Prostate gland (tissue), 2 donors: ENCODE measurements around the gene CDH8. TPM values are rescaled to one million over a fixed set of nuclear protein-coding genes. Genes with fewer than 3 reads are reported as not detected.
"Not testable (repeated sequence)": the region's sequence is repeated elsewhere in the genome, so short reads cannot be mapped to it uniquely, and the experiment has no call there.

Experiments
- DNase-seq: peaks from one replicate; pipeline ENCODE4 v3.0.0-alpha.2; 2019; ENCODE audit warnings: low spot score
- H3K27ac ChIP-seq, 2 donors: fragments of 200-600 bp; sonication (generic); 2 replicates each; pipeline ENCODE4 v1.5.1; 2017 to 2019
- H3K27me3 ChIP-seq: fragments of 200-600 bp; sonication (generic); replicated peaks from 2 replicates; pipeline ENCODE4 v1.5.1; 2019; ENCODE audit not compliant: insufficient read depth
- H3K36me3 ChIP-seq, 2 donors: fragments of 200-600 bp; sonication (generic); 1 replicate in 1 of 2; 2 replicates in 1 of 2; pipeline versions ENCODE4 v1.5.1 to v1.8.1; 2017 to 2019
- H3K4me1 ChIP-seq: fragments of 200-600 bp; sonication (generic); replicated peaks from 2 replicates; pipeline ENCODE4 v1.5.1; 2019
- H3K4me3 ChIP-seq, 2 donors: fragments of 200-600 bp; sonication (generic); 2 replicates each; pipeline ENCODE4 v1.5.1; 2017 to 2019
- H3K9me3 ChIP-seq: fragments of 200-600 bp; sonication (generic); 2 replicates; pipeline ENCODE4 v1.5.1; 2017
- POLR2A ChIP-seq: fragments of 450-650 bp; IDR thresholded peaks from one replicate; pipeline ENCODE4 v1.6.1; 2016; ENCODE audit warnings: antibody characterized with exemption, mild to moderate bottlenecking
- POLR2AphosphoS5 ChIP-seq: sonication (generic); formaldehyde crosslinking; IDR thresholded peaks from one replicate; pipeline ENCODE4 v1.6.1; 2017; ENCODE audit warnings: antibody characterized with exemption
- WGBS: methylation state at CpG from one replicate; pipeline ENCODE4 v1.1.5; 2018; 5-methylcytosine and 5-hydroxymethylcytosine counted together
- intact Hi-C: fragments of 100-400 bp; cut with DNase I; formaldehyde crosslinking; loops from one replicate; pipeline ENCODE4 v1.14.2; 2022
- total RNA-seq, 2 donors: library from RNA; depleted of rRNA; stranded (reverse); fragments of >200 nt; gene quantifications; one replicate each; pipeline ENCODE4 v1.1.0, GENCODE V29; 2016
- TF ChIP-seq, protein P1 (sequence below), 4 experiments: fragments of 200-600 bp in 2 of 4; fragments of 450-650 bp in 2 of 4; sonication (generic) in 2 of 4; IDR thresholded peaks; 1 replicate in 3 of 4; 2 replicates in 1 of 4; pipeline ENCODE4 v1.5.1; 2016 to 2019; ENCODE audit warnings: antibody characterized with exemption in 4 of 4, mild to moderate bottlenecking in 2 of 4, moderate library complexity in 2 of 4

The CDH8 gene
- total RNA-seq, 2 donors from 2014 or later = 1.0 to 3.1 TPM

DNA sequence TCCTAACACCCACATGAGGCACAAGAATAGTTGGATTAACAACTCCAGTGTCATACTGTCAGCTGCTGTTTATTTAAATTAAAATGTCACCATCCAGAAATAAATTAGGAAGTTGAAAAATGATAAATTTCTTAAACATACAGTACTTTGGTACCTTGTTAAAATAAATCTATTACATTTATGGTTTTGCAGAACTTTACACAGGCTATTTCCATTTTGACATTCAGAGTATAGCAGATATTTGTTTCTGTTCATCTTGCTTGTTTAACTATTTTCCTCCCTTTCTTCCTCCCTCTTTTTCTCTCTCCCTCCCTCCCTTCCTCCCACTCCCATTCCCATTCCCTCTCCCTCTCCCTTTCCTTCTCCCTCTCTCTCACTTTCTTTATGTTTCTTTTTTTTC, 310.1 kb downstream of the CDH8 start:
- no peak overlapping the region for H3K27ac ChIP-seq
- H3K36me3 ChIP-seq = no peaks in the 10 kb centered on the region
- no peaks in the 10 kb centered on the region for H3K9me3 ChIP-seq
- TF ChIP-seq POLR2A (no peak), POLR2AphosphoS5 (no peak)
- TF ChIP-seq, protein P1, sequence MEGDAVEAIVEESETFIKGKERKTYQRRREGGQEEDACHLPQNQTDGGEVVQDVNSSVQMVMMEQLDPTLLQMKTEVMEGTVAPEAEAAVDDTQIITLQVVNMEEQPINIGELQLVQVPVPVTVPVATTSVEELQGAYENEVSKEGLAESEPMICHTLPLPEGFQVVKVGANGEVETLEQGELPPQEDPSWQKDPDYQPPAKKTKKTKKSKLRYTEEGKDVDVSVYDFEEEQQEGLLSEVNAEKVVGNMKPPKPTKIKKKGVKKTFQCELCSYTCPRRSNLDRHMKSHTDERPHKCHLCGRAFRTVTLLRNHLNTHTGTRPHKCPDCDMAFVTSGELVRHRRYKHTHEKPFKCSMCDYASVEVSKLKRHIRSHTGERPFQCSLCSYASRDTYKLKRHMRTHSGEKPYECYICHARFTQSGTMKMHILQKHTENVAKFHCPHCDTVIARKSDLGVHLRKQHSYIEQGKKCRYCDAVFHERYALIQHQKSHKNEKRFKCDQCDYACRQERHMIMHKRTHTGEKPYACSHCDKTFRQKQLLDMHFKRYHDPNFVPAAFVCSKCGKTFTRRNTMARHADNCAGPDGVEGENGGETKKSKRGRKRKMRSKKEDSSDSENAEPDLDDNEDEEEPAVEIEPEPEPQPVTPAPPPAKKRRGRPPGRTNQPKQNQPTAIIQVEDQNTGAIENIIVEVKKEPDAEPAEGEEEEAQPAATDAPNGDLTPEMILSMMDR (IDR thresholded peaks at IDR 0.05) = no peak
- no peak for DNase-seq
- no peak overlapping the region for H3K4me3 ChIP-seq
- no peaks in the 10 kb centered on the region for H3K4me1 ChIP-seq
- no peaks in the 10 kb centered on the region for H3K27me3 ChIP-seq
- intact Hi-C loops = no loop called here

DNA sequence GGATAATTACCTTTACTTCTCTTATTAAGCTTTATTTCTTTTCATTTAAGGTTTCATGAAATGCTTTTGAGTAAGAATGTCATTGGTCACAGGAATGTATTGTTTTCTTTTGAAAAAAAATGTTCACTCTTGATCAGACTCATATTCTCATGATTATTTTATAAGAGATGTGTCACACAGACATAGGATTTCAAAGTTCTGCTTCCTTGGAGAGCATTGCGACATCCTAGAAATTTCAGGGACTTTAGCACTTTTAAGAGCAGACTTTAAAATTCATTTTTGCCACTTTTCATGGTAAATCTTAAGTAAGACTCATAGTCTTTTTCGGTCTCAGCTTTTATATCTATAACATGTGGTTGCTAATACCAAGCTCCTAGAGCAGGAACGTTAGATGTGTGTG, 314.7 kb downstream of the CDH8 start:
- Histone ChIP-seq H3K4me3 (no peak overlapping the region), H3K4me1 (no peaks in the 10 kb centered on the region), H3K27me3 (no peaks in the 10 kb centered on the region), H3K36me3 (no peaks in the 10 kb centered on the region), H3K27ac (no peak overlapping the region), H3K9me3 (no peaks in the 10 kb centered on the region)
- TF ChIP-seq POLR2A (no peak), POLR2AphosphoS5 (no peak)
- TF ChIP-seq, protein P1 (IDR thresholded peaks at IDR 0.05) = no peak
- 72% methylated on average over 3 of the region's 3 CpGs for WGBS
- intact Hi-C loops = no loop called here
- DNase-seq = no peak

DNA sequence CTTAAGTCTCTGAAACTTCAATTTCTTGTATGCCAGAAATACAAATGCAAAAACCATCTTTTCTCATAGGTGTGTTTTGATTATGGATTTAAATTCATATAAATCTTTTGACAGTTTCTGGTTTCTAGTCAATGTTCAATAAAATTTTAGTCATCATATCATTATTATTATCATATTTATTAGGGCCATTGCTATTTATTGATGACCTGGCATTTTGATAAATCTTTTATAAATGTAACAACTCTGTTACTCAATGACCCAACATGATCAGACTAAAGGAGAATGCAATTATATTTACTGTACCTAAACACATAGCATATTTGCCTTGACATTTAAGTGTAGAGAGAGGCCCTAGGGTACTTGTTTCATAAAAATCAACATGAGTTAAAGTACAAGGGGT, 320.8 kb downstream of the CDH8 start:
- TF ChIP-seq, protein P1 (IDR thresholded peaks at IDR 0.05) = no peak
- TF ChIP-seq POLR2A (no peak), POLR2AphosphoS5 (no peak)
- intact Hi-C loops = no loop called here
- H3K9me3 ChIP-seq = no peaks in the 10 kb centered on the region
- H3K27me3 ChIP-seq = no peaks in the 10 kb centered on the region
- H3K4me1 ChIP-seq = no peaks in the 10 kb centered on the region
- no peak for DNase-seq
- H3K27ac ChIP-seq = no peak overlapping the region
- no peak overlapping the region for H3K4me3 ChIP-seq
- no peaks in the 10 kb centered on the region for H3K36me3 ChIP-seq

DNA sequence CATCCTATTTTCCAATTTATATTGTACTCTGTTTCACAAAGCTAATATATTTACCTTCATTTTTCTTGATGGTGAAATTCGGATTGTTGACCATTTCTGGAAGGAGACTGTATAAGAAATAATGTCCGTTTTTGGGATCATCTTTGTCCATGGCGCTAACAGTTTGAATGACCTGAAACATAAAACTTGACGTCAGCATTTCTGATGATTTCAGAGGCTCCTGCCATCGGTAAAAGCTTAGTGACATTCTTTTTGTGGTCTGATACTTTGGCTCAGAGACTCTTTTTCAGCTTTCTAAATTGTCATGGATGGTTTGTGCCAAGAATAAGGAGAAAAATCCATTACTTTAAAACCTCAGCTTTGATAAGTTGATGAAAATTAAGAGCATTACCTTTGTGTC, 322.5 kb downstream of the CDH8 start:
- no peak for DNase-seq
- 85% methylated on average over 5 of the region's 5 CpGs for WGBS
- no peak overlapping the region for H3K27ac ChIP-seq
- no peaks in the 10 kb centered on the region for H3K4me1 ChIP-seq
- H3K4me3 ChIP-seq = no peak overlapping the region
- no peaks in the 10 kb centered on the region for H3K9me3 ChIP-seq
- intact Hi-C loops = no loop called here
- TF ChIP-seq POLR2AphosphoS5 (no peak), POLR2A (no peak)
- TF ChIP-seq, protein P1 (IDR thresholded peaks at IDR 0.05) = no peak
- no peaks in the 10 kb centered on the region for H3K36me3 ChIP-seq
- H3K27me3 ChIP-seq = no peaks in the 10 kb centered on the region

DNA sequence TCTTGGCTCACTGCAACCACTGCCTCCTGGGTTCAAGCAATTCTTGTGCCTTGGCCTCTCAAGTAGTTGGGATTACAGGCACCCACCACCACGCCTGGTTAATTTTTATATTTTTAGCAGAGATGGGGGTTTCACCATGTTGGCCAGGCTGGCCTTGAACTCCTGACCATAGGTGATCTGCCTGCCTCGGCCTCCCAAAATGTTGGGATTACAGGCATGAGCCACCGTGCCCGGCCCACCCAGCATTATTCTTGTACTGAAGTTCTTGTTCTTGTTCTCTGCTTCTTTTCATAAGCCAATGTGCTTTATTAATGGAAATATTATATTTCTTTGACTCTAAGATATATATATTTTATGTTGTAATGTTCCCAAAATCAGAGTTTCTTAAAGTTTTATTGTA, 336.6 kb downstream of the CDH8 start:
- H3K36me3 ChIP-seq, H3K4me1 ChIP-seq, H3K27ac ChIP-seq, intact Hi-C loops, H3K27me3 ChIP-seq, DNase-seq, H3K9me3 ChIP-seq, H3K4me3 ChIP-seq: not testable (repeated sequence)
- WGBS = 99% methylated on average over 4 of the region's 4 CpGs
